Panc1 (cell line): ENCODE results near the gene OR10T2.

ENCODE experiments used
- POLR2AphosphoS5 ChIP-seq: IDR thresholded peaks from 2 replicates; pipeline ENCODE4 v1.6.1; 2012; ENCODE audit warnings: mild to moderate bottlenecking, low read depth, low read length, moderate library complexity
- TCF7L2 ChIP-seq: IDR thresholded peaks from 2 replicates; pipeline ENCODE4 v1.6.1; 2011; ENCODE audit warnings: mild to moderate bottlenecking, low read depth, low read length, inconsistent platforms
- TF ChIP-seq, protein P1 (sequence below): fragments of 450-650 bp; IDR thresholded peaks from 2 replicates; pipeline ENCODE4 v1.5.1; 2017; ENCODE audit warnings: mild to moderate bottlenecking
- TF ChIP-seq, protein P2 (sequence below), 2 experiments: IDR thresholded peaks; 2 replicates each; pipeline ENCODE4 v1.6.1; 2011 to 2012; ENCODE audit warnings: low read depth in 2 of 2, control low read depth in 1 of 2, low read length in 1 of 2, mild to moderate bottlenecking in 1 of 2, moderate library complexity in 1 of 2; ENCODE audit not compliant: insufficient read depth in 1 of 2

DNA sequence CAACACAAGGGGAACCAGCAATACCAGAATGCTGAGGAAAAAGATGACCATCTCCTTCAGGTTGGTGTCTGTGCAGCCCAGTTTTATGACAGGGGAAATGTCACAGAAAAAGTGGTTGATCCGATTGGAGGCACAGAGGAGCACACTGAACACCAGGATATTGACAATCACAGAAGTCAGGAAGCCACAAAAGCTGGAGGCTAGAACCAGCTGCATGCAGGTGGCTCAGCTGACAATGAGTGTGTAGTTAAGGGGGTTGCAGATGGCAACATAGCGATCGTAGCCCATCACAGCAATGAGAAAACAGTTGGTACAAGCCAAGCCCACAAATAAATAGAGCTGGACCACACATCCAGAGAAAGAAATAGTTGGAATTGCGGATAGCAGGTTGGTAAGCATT, 46.1 kb upstream of the OR10T2 start:
- TF ChIP-seq, protein P1, sequence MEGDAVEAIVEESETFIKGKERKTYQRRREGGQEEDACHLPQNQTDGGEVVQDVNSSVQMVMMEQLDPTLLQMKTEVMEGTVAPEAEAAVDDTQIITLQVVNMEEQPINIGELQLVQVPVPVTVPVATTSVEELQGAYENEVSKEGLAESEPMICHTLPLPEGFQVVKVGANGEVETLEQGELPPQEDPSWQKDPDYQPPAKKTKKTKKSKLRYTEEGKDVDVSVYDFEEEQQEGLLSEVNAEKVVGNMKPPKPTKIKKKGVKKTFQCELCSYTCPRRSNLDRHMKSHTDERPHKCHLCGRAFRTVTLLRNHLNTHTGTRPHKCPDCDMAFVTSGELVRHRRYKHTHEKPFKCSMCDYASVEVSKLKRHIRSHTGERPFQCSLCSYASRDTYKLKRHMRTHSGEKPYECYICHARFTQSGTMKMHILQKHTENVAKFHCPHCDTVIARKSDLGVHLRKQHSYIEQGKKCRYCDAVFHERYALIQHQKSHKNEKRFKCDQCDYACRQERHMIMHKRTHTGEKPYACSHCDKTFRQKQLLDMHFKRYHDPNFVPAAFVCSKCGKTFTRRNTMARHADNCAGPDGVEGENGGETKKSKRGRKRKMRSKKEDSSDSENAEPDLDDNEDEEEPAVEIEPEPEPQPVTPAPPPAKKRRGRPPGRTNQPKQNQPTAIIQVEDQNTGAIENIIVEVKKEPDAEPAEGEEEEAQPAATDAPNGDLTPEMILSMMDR, result no peak
- TF ChIP-seq, protein P2, sequence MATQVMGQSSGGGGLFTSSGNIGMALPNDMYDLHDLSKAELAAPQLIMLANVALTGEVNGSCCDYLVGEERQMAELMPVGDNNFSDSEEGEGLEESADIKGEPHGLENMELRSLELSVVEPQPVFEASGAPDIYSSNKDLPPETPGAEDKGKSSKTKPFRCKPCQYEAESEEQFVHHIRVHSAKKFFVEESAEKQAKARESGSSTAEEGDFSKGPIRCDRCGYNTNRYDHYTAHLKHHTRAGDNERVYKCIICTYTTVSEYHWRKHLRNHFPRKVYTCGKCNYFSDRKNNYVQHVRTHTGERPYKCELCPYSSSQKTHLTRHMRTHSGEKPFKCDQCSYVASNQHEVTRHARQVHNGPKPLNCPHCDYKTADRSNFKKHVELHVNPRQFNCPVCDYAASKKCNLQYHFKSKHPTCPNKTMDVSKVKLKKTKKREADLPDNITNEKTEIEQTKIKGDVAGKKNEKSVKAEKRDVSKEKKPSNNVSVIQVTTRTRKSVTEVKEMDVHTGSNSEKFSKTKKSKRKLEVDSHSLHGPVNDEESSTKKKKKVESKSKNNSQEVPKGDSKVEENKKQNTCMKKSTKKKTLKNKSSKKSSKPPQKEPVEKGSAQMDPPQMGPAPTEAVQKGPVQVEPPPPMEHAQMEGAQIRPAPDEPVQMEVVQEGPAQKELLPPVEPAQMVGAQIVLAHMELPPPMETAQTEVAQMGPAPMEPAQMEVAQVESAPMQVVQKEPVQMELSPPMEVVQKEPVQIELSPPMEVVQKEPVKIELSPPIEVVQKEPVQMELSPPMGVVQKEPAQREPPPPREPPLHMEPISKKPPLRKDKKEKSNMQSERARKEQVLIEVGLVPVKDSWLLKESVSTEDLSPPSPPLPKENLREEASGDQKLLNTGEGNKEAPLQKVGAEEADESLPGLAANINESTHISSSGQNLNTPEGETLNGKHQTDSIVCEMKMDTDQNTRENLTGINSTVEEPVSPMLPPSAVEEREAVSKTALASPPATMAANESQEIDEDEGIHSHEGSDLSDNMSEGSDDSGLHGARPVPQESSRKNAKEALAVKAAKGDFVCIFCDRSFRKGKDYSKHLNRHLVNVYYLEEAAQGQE (IDR thresholded peaks at IDR 0.05; ENCODE audit: insufficient read depth in 1 of 2, low read depth in 2 of 2, low read length in 1 of 2), result no peak
- TF ChIP-seq POLR2AphosphoS5 (no peak), TCF7L2 (no peak)
